HepG2 (cell line): ENCODE results near the gene IFITM10. TPM values are rescaled to one million over a fixed set of nuclear protein-coding genes. Genes with fewer than 3 reads are reported as not detected.
A peak's percentile ranks its signal among the peaks of the same experiment; 100 is the strongest.

Source experiments
- CC2D1A ChIP-seq: sonication (generic); formaldehyde crosslinking; IDR thresholded peaks from 2 replicates; pipeline ENCODE4 v1.8.1; 2023; ENCODE audit warnings: mild to moderate bottlenecking, missing genetic modification reagents
- CEBPB ChIP-seq: IDR thresholded peaks from 2 replicates; pipeline ENCODE4 v1.6.1; 2011; ENCODE audit warnings: low read depth, low read length, improper control_type of control experiment, borderline replicate concordance
- EP300 ChIP-seq, 3 experiments: sonication (generic) in 1 of 3; formaldehyde crosslinking in 1 of 3; IDR thresholded peaks; 2 replicates each; pipeline versions ENCODE4 v1.5.1 to v1.6.1; 2011 to 2020; ENCODE audit warnings: low read depth in 2 of 3, low read length in 2 of 3, borderline replicate concordance in 1 of 3, improper control_type of control experiment in 1 of 3, mild to moderate bottlenecking in 1 of 3, missing genetic modification reagents in 1 of 3, moderate library complexity in 1 of 3
- ETV6 ChIP-seq: sonication (generic); formaldehyde crosslinking; conservative IDR thresholded peaks from 2 replicates; pipeline ENCODE4 v1.4.0; 2020; ENCODE audit warnings: missing genetic modification reagents
- EZH2 ChIP-seq: conservative IDR thresholded peaks from 2 replicates; pipeline ENCODE4 v1.6.1; 2012; ENCODE audit warnings: mild to moderate bottlenecking, low read depth, low read length, moderate library complexity
- MAFK ChIP-seq, 2 experiments: IDR thresholded peaks in 1 of 2; conservative IDR thresholded peaks in 1 of 2; 2 replicates each; pipeline ENCODE4 v1.6.1; 2011; ENCODE audit warnings: improper control_type of control experiment in 2 of 2, low read length in 2 of 2
- MED1 ChIP-seq: sonication (generic); formaldehyde crosslinking; IDR thresholded peaks from 2 replicates; pipeline ENCODE4 v1.4.0; 2020; ENCODE audit warnings: missing genetic modification reagents
- MEIS2 ChIP-seq: sonication (generic); formaldehyde crosslinking; IDR thresholded peaks from 2 replicates; pipeline ENCODE4 v1.9.0; 2021; ENCODE audit warnings: mild to moderate bottlenecking, missing genetic modification reagents
- MXI1 ChIP-seq: IDR thresholded peaks from 3 replicates; pipeline ENCODE4 v1.6.1; 2012; ENCODE audit warnings: low read depth, low read length, inconsistent platforms, borderline replicate concordance
- PAXIP1 ChIP-seq: sonication (generic); formaldehyde crosslinking; conservative IDR thresholded peaks from 2 replicates; pipeline ENCODE4 v1.4.0; 2020; ENCODE audit warnings: mild to moderate bottlenecking, missing genetic modification reagents, moderate library complexity
- RARG ChIP-seq: sonication (generic); formaldehyde crosslinking; IDR thresholded peaks from 2 replicates; pipeline ENCODE4 v1.4.0; 2020; ENCODE audit warnings: low read depth, mild to moderate bottlenecking, missing genetic modification reagents
- RNF2 ChIP-seq: fragments of 450-650 bp; conservative IDR thresholded peaks from 2 replicates; pipeline ENCODE4 v1.6.1; 2016; ENCODE audit warnings: low read depth
- SP2 ChIP-seq: sonication (generic); formaldehyde crosslinking; IDR thresholded peaks from 2 replicates; pipeline ENCODE4 v1.5.1; 2020; ENCODE audit warnings: mild to moderate bottlenecking, missing genetic modification reagents
- TEAD3 ChIP-seq: optimal IDR thresholded peaks from 2 replicates; pipeline ENCODE3; 2016; ENCODE audit warnings: borderline replicate concordance
- THAP7 ChIP-seq: sonication (generic); formaldehyde crosslinking; IDR thresholded peaks from 2 replicates; pipeline ENCODE4 v1.8.1; 2023; ENCODE audit warnings: mild to moderate bottlenecking, missing genetic modification reagents
- ZBTB7A ChIP-seq: sonication (generic); formaldehyde crosslinking; IDR thresholded peaks from 2 replicates; pipeline ENCODE4 v1.8.0; 2022; ENCODE audit warnings: mild to moderate bottlenecking, missing genetic modification reagents
- ZFP37 ChIP-seq: sonication (generic); formaldehyde crosslinking; IDR thresholded peaks from 2 replicates; pipeline ENCODE4 v1.4.0; 2020; ENCODE audit warnings: missing genetic modification reagents, borderline replicate concordance
- ZNF234 ChIP-seq: sonication (generic); formaldehyde crosslinking; conservative IDR thresholded peaks from 2 replicates; pipeline ENCODE4 v1.5.1; 2020; ENCODE audit warnings: mild to moderate bottlenecking, missing genetic modification reagents
- ZNF235 ChIP-seq: sonication (generic); formaldehyde crosslinking; IDR thresholded peaks from 2 replicates; pipeline ENCODE4 v1.8.1; 2023; ENCODE audit warnings: mild to moderate bottlenecking, missing genetic modification reagents, borderline replicate concordance
- ZNF75D ChIP-seq: sonication (generic); formaldehyde crosslinking; IDR thresholded peaks from 2 replicates; pipeline ENCODE4 v1.8.1; 2023; ENCODE audit warnings: missing genetic modification reagents, mild to moderate bottlenecking, borderline replicate concordance
- polyA plus RNA-seq, 8 experiments: library from polyadenylated mRNA; depleted of rRNA in 3 of 8; stranded (reverse) in 7 of 8; unstranded in 1 of 8; fragments of >200 nt; fragmentation: Illumina TruSeq in 4 of 8; extraction: Trizol in 4 of 8; gene quantifications; 2 replicates each; pipeline versions ENCODE4 v1.2.1 to v1.2.3, GENCODE V29; 2011 to 2016; ENCODE audit warnings: low read depth in 4 of 8, missing spikeins in 1 of 8, mixed read lengths in 1 of 8; ENCODE audit not compliant: insufficient read depth in 1 of 8
- total RNA-seq, 5 experiments: library from RNA; depleted of rRNA; stranded (reverse); fragments of >200 nt; fragmentation: Illumina TruSeq; extraction: Trizol; gene quantifications; 2 replicates each; pipeline ENCODE4 v1.2.3, GENCODE V29; 2016; ENCODE audit warnings: low read depth in 1 of 5
- TF ChIP-seq, protein P1 (sequence below): sonication (generic); formaldehyde crosslinking; IDR thresholded peaks from 2 replicates; pipeline ENCODE4 v1.5.1; 2020; ENCODE audit warnings: mild to moderate bottlenecking, missing genetic modification reagents, moderate library complexity

Gene IFITM10
- total and polyA plus RNA-seq, 2 of the 13 experiments (the other 11 are each of a cell fraction or from before 2014, with no cell fraction given) = 0.09 to 0.13 TPM

DNA sequence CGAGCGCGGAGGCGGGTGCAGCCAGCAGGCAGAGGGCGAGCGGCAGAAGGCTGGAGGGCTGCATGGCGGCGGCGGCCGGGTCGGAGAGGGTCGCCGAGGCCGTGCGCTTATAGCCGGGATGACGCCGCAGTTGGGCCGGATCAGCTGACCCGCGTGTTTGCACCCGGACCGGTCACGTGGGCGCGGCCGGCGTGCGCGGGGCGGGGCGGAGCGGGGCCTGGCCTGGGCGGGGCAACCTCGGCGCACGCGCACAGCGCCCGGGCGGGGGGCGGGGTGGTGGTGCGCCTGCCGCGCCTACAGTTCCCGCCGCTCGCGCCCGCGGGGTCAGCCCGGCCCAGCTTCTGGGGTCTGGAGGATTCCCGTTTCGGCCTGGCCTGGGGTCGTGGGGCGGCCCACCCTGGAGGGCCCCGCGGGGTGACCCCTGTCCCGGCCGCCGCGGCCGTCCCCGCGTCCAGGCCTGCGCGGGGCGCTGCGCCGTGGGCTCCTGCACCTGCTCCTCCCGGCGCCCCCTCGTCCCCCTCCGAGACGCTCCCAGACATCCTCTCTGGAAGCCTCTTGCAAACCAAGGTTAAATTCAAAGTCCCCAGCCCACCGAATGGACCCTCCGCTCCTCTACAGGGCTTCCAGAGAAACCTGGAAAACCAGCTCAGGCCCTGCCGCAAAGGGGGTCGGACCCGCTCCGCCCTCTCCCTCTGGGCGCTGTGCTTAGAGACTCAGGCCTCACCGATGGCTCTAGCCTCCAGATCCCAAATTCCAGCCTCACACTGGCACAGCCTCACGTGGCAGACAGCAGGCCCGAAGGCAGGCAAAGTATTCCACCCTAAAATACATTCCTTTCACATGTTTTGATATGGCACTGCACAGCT is 13.6 kb upstream of the IFITM10 start, which contains the start of gene CTSD (continued):
- TF ChIP-seq CEBPB (no peak), ZNF234 (CRISPR knock-in tag) (no peak), EP300 (IDR thresholded peaks at IDR 0.05; ENCODE audit: low read depth in 2 of 2, low read length in 2 of 2) (no peak; a peak in 1 of 4 replicates), EP300 (CRISPR knock-in tag; IDR thresholded peaks at IDR 0.05; ENCODE audit: borderline replicate concordance) (no peak), MAFK (conservative IDR thresholded peaks at IDR 0.05 in 1 of 2, IDR thresholded peaks at IDR 0.05 in 1 of 2; ENCODE audit: low read length in 2 of 2) (no peak), EZH2 (no peak), ETV6 (CRISPR knock-in tag) (no peak), CC2D1A (no peak), ZFP37 (CRISPR knock-in tag) (no peak), RARG (no peak), MXI1 (peak; percentile 66; the same call in 1 of the 3 replicates), PAXIP1 (CRISPR knock-in tag) (no peak), ZNF75D (CRISPR knock-in tag) (no peak), MED1 (CRISPR knock-in tag) (peak; percentile 50; the same call in 1 of the 2 replicates), RNF2 (peak; percentile 44; the same call in 1 of the 2 replicates), TEAD3 (CRISPR knock-in tag) (peak; percentile 29), SP2 (peak; percentile 16; the same call in 1 of the 2 replicates), THAP7 (no peak), ZNF235 (CRISPR knock-in tag) (no peak), ZBTB7A (CRISPR knock-in tag) (peak; percentile 78), MEIS2 (CRISPR knock-in tag) (no peak)
- TF ChIP-seq, protein P1, sequence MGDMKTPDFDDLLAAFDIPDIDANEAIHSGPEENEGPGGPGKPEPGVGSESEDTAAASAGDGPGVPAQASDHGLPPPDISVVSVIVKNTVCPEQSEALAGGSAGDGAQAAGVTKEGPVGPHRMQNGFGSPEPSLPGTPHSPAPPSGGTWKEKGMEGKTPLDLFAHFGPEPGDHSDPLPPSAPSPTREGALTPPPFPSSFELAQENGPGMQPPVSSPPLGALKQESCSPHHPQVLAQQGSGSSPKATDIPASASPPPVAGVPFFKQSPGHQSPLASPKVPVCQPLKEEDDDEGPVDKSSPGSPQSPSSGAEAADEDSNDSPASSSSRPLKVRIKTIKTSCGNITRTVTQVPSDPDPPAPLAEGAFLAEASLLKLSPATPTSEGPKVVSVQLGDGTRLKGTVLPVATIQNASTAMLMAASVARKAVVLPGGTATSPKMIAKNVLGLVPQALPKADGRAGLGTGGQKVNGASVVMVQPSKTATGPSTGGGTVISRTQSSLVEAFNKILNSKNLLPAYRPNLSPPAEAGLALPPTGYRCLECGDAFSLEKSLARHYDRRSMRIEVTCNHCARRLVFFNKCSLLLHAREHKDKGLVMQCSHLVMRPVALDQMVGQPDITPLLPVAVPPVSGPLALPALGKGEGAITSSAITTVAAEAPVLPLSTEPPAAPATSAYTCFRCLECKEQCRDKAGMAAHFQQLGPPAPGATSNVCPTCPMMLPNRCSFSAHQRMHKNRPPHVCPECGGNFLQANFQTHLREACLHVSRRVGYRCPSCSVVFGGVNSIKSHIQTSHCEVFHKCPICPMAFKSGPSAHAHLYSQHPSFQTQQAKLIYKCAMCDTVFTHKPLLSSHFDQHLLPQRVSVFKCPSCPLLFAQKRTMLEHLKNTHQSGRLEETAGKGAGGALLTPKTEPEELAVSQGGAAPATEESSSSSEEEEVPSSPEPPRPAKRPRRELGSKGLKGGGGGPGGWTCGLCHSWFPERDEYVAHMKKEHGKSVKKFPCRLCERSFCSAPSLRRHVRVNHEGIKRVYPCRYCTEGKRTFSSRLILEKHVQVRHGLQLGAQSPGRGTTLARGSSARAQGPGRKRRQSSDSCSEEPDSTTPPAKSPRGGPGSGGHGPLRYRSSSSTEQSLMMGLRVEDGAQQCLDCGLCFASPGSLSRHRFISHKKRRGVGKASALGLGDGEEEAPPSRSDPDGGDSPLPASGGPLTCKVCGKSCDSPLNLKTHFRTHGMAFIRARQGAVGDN (CRISPR knock-in tag) = peak; percentile 78
